Thyroid gland (tissue), 4 donors: ENCODE data around the gene ATP8B1. TPM values are rescaled to one million over a fixed set of nuclear protein-coding genes. Genes with fewer than 3 reads are reported as not detected.

Experiments used
- DNase-seq, 2 donors: peaks; one replicate each; pipeline ENCODE4 v3.0.0-alpha.2; 2019
- H3K27ac ChIP-seq, 3 donors: fragments of 200-600 bp; sonication (generic); 1 replicate in 2 of 3; 2 replicates in 1 of 3; pipeline ENCODE4 v1.5.1; 2016 to 2019; ENCODE audit warnings: mild to moderate bottlenecking in 1 of 3, moderate library complexity in 1 of 3
- H3K27me3 ChIP-seq: fragments of 200-600 bp; sonication (generic); one replicate; pipeline ENCODE4 v1.5.1; 2019
- H3K36me3 ChIP-seq, 2 donors: fragments of 200-600 bp; sonication (generic); one replicate each; pipeline ENCODE4 v1.5.1; 2016 to 2019
- H3K4me1 ChIP-seq, 2 donors: fragments of 200-600 bp; sonication (generic); one replicate each; pipeline ENCODE4 v1.5.1; 2017 to 2019
- H3K4me3 ChIP-seq, 3 donors: fragments of 200-600 bp; sonication (generic); replicated peaks in 1 of 3; 1 replicate in 2 of 3; 2 replicates in 1 of 3; pipeline ENCODE4 v1.5.1; 2016; ENCODE audit warnings: mild to moderate bottlenecking in 1 of 3
- H3K9me3 ChIP-seq: fragments of 200-600 bp; sonication (generic); one replicate; pipeline ENCODE4 v1.5.1; 2017
- POLR2A ChIP-seq, 2 donors: fragments of 450-650 bp; IDR thresholded peaks; one replicate each; pipeline ENCODE4 v1.6.1; 2017; ENCODE audit warnings: antibody characterized with exemption in 2 of 2, mild to moderate bottlenecking in 2 of 2, moderate library complexity in 1 of 2
- WGBS, 2 donors: methylation state at CpG; one replicate each; pipeline ENCODE4 v1.1.5; 2017; 5-methylcytosine and 5-hydroxymethylcytosine counted together
- intact Hi-C: fragments of 100-400 bp; cut with DNase I; formaldehyde crosslinking; loops from one replicate; pipeline ENCODE4 v1.15.1; 2023
- total RNA-seq, 4 donors: library from RNA; depleted of rRNA; stranded (reverse); fragments of >200 nt; gene quantifications; one replicate each; pipeline ENCODE4 v1.2.3, GENCODE V29; 2016
- TF ChIP-seq, protein P1 (sequence below), 6 experiments: fragments of 200-600 bp in 3 of 6; fragments of 450-650 bp in 3 of 6; sonication (generic) in 3 of 6; IDR thresholded peaks; one replicate each; pipeline ENCODE4 v1.5.1; 2016 to 2019; ENCODE audit warnings: antibody characterized with exemption in 6 of 6, mild to moderate bottlenecking in 2 of 6, inconsistent platforms in 1 of 6, moderate library complexity in 1 of 6

ATP8B1 gene
- total RNA-seq, 4 donors from 2014 or later = 45.8 to 71.8 (median 58.2) TPM

DNA sequence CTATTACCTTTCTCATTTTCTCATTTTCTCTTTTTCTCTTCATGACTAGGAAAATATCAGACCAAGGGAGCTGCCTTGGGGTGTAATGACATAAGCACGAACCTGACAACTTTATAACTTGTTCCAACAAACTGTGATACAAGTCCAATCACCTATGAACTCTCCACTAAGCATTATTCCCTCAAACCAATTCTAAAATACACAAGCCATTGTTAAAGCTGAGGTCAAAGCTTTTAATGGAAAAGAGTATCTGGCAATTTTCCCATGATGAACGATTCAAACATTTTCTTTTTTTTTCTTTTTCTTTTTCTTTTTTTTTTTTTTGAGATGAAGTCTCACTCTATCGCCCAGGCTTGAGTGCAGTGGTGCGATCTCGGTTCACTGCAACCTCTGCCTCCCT, 133.1 kb downstream of the ATP8B1 start:
- intact Hi-C loops = no loop called here
- H3K4me1 ChIP-seq = peaks cover 8 to 10% of the 10 kb centered on the region in 2 donors
- H3K27ac ChIP-seq = peak overlapping the region in 1 of 3 donors; percentile 0
- H3K9me3 ChIP-seq = no peaks in the 10 kb centered on the region
- DNase-seq = peak in 1 of 2 donors; percentile 8
- H3K4me3 ChIP-seq = no peak overlapping the region
- WGBS, 2 donors = 71 to 75% methylated on average over 5 of the region's 5 CpGs
- TF ChIP-seq, protein P1, sequence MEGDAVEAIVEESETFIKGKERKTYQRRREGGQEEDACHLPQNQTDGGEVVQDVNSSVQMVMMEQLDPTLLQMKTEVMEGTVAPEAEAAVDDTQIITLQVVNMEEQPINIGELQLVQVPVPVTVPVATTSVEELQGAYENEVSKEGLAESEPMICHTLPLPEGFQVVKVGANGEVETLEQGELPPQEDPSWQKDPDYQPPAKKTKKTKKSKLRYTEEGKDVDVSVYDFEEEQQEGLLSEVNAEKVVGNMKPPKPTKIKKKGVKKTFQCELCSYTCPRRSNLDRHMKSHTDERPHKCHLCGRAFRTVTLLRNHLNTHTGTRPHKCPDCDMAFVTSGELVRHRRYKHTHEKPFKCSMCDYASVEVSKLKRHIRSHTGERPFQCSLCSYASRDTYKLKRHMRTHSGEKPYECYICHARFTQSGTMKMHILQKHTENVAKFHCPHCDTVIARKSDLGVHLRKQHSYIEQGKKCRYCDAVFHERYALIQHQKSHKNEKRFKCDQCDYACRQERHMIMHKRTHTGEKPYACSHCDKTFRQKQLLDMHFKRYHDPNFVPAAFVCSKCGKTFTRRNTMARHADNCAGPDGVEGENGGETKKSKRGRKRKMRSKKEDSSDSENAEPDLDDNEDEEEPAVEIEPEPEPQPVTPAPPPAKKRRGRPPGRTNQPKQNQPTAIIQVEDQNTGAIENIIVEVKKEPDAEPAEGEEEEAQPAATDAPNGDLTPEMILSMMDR (IDR thresholded peaks at IDR 0.05) = no peak
- no peak for TF ChIP-seq POLR2A (IDR thresholded peaks at IDR 0.05)
- no peaks in the 10 kb centered on the region for H3K27me3 ChIP-seq
- H3K36me3 ChIP-seq = peaks cover 2 to 5% of the 10 kb centered on the region in 2 donors

DNA sequence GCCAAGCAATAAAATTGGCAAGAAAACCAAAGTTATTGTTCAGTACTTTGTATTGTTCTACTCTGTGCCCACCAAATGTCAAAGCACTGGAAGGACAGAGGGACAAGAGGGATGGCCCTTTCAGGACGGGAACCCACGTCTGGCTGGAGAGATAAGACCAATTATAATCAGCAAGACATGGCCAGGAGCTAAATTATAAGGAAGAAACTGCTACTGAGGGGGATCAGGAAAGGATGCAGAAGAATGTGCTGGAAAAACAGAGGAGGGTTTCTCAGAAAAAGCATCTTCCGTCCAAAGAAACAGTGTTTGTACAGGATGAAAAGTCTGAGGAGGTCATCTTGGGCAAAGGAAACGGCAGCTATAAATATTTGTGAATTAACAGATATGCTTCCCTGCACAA, 135.1 kb downstream of the ATP8B1 start:
- DNase-seq = no peak
- Histone ChIP-seq H3K27me3 (no peaks in the 10 kb centered on the region), H3K4me3 (no peak overlapping the region), H3K4me1 (peaks cover 8 to 10% of the 10 kb centered on the region in 2 donors), H3K36me3 (peaks cover 0 to 1% of the 10 kb centered on the region in 2 donors), H3K9me3 (no peaks in the 10 kb centered on the region), H3K27ac (no peak overlapping the region)
- intact Hi-C loops = no loop called here
- no peak for TF ChIP-seq POLR2A (IDR thresholded peaks at IDR 0.05)
- TF ChIP-seq, protein P1 (IDR thresholded peaks at IDR 0.05) = no peak
- 53 to 60% methylated on average over 4 of the region's 4 CpGs for whole genome bisulfite sequencing, 2 donors

DNA sequence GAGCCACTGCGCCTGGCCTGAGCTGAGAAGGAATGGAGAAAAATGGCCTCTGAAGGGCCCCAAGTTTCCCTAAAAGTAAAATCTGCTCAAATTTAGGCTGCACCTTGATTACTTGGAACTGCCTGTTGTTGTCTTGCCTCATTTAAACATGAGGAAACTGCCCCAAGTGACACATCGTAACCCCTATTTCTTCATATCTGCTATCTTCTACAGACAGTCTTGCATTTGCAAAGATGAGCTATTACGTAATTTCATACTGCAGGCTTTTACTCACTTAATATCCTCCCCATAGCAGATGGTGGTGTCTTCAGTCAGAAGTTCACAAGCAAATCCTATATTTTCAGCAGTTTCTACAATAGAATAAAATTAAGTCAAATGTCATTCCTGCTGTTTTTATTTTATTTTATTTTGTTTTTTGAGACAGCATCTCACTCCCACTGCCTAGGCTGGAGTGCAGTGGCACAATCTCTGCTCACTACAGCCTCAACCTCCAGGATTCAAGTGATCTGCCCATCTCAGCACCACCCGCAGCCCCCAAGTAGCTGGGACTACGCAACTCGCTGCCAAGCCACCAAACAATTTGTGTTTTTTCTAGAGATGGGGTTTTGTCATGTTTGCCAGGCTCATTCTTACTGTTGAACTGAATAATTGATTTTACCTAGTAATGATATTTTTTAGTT, 136.2 kb downstream of the ATP8B1 start:
- no peak overlapping the region for H3K4me3 ChIP-seq
- peaks cover 8 to 10% of the 10 kb centered on the region in 2 donors for H3K4me1 ChIP-seq
- peak overlapping the region in 1 of 3 donors; percentile 31 for H3K27ac ChIP-seq
- TF ChIP-seq, protein P1 (IDR thresholded peaks at IDR 0.05) = no peak
- TF ChIP-seq POLR2A (IDR thresholded peaks at IDR 0.05) = no peak
- no peaks in the 10 kb centered on the region for H3K9me3 ChIP-seq
- DNase-seq = no peak
- WGBS, 2 donors = 75 to 83% methylated on average over 6 of the region's 6 CpGs
- intact Hi-C loops = no loop called here
- H3K36me3 ChIP-seq = no peaks in the 10 kb centered on the region
- H3K27me3 ChIP-seq = no peaks in the 10 kb centered on the region

DNA sequence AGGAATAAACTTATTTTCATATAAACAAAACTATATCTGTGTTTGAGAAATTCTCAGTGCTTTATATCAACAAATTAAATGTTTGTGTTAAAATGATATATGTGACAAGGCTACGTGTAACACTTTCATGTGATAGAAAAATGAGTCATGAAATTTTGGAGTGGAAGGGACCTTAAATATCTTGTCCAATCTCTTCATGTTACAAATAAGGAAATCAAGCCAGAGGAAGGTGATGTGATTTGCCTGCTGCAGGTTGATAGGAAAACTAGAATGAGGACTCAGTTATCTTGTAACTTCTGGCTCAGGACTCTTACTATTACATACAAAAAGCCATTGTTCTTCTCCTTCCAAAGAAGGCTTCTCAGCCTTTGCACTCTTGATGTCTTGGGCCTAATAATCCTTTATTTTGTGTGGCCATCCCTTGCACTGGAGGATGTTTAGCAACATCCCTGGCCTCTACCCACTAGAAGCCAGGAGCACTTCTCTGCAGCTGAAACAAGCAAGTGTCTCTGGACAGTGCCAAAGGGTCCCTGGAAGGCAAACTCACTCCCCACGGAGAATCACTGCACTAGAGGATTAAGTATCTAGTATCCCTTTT, 138.4 kb downstream of the ATP8B1 start:
- Histone ChIP-seq H3K4me1 (peaks cover 8 to 10% of the 10 kb centered on the region in 2 donors), H3K27ac (no peak overlapping the region), H3K9me3 (no peaks in the 10 kb centered on the region), H3K36me3 (peaks cover 4 to 6% of the 10 kb centered on the region in 2 donors), H3K27me3 (no peaks in the 10 kb centered on the region), H3K4me3 (no peak overlapping the region)
- TF ChIP-seq POLR2A (IDR thresholded peaks at IDR 0.05) = no peak
- TF ChIP-seq, protein P1 (IDR thresholded peaks at IDR 0.05) = no peak
- DNase-seq = no peak
- intact Hi-C loops = no loop called here
- WGBS, 2 donors = 66 to 68% methylated on average over 2 of the region's 2 CpGs

DNA sequence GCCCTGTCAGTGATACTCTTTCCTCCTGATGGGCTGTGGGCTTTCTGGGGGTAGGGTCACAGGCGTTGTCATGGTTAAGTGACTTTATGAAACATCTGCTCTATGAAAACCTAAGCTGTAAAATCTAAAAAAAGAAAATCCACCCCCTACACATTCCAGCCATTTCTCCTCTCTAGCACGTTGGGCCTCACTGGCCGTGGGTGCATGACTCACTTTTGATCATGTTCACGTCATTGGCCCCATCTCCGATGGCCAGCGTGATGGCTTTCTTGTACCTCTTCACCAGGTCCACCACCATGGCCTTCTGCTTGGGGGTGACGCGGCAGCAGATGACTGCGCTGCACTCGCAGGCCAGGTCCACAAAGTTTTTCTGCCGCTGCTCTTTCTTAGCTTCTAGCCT, 142.2 kb downstream of the ATP8B1 start:
- DNase-seq = no peak
- intact Hi-C loops = no loop called here
- TF ChIP-seq, protein P1 (IDR thresholded peaks at IDR 0.05) = no peak
- TF ChIP-seq POLR2A (IDR thresholded peaks at IDR 0.05) = no peak
- 95 to 97% methylated on average over 11 of the region's 11 CpGs for WGBS, 2 donors
- peaks cover 4 to 11% of the 10 kb centered on the region in 2 donors for H3K36me3 ChIP-seq
- no peak overlapping the region for H3K27ac ChIP-seq
- peaks cover 0 to 3% of the 10 kb centered on the region in 2 donors for H3K4me1 ChIP-seq
- no peaks in the 10 kb centered on the region for H3K27me3 ChIP-seq
- no peaks in the 10 kb centered on the region for H3K9me3 ChIP-seq
- no peak overlapping the region for H3K4me3 ChIP-seq
